Bronchial epithelial cell (primary cell): ENCODE measurements around the gene IL36RN. TPM values are rescaled to one million over a fixed set of nuclear protein-coding genes. Genes with fewer than 3 reads are reported as not detected.
A peak's percentile ranks its signal among the peaks of the same experiment; 100 is the strongest.

Experiments
- DNase-seq: peaks from one replicate; pipeline ENCODE4 v3.0.0-alpha.2; 2010; ENCODE audit warnings: low read depth
- FAIRE-seq: peaks from 2 replicates; lab custom pipeline; 2011; peaks lifted over from hg19 to GRCh38; lab: Jason Lieb, UNC
- H3K27me3 ChIP-seq: 2 replicates; pipeline ENCODE4 v1.5.1; 2011; ENCODE audit warnings: low read length; ENCODE audit not compliant: control insufficient read depth, insufficient read depth
- H3K36me3 ChIP-seq: 2 replicates; pipeline ENCODE4 v1.5.1; 2011; ENCODE audit warnings: low read length; ENCODE audit not compliant: control insufficient read depth, insufficient read depth
- H3K4me3 ChIP-seq: 2 replicates; pipeline ENCODE4 v1.5.1; 2011; ENCODE audit warnings: mild to moderate bottlenecking, low read depth, low read length, control low read depth
- total RNA-seq: library from RNA; depleted of rRNA; stranded (reverse); fragments of >200 nt; gene quantifications from 2 replicates; pipeline ENCODE4 v1.2.1, GENCODE V29; 2014
- TF ChIP-seq, protein P1 (sequence below): IDR thresholded peaks from 2 replicates; pipeline ENCODE4 v1.5.1; 2011; ENCODE audit warnings: mild to moderate bottlenecking, moderate library complexity, low read length, control low read depth, inconsistent platforms; ENCODE audit not compliant: insufficient read depth, severe bottlenecking

IL36RN gene
- total RNA-seq, 1 donor from 2014 or later, result 1.1 TPM

- no peaks in the 10 kb centered on the region for H3K36me3 ChIP-seq
- no peak for FAIRE-seq
- peak; percentile 21 for DNase-seq
- TF ChIP-seq, protein P1, sequence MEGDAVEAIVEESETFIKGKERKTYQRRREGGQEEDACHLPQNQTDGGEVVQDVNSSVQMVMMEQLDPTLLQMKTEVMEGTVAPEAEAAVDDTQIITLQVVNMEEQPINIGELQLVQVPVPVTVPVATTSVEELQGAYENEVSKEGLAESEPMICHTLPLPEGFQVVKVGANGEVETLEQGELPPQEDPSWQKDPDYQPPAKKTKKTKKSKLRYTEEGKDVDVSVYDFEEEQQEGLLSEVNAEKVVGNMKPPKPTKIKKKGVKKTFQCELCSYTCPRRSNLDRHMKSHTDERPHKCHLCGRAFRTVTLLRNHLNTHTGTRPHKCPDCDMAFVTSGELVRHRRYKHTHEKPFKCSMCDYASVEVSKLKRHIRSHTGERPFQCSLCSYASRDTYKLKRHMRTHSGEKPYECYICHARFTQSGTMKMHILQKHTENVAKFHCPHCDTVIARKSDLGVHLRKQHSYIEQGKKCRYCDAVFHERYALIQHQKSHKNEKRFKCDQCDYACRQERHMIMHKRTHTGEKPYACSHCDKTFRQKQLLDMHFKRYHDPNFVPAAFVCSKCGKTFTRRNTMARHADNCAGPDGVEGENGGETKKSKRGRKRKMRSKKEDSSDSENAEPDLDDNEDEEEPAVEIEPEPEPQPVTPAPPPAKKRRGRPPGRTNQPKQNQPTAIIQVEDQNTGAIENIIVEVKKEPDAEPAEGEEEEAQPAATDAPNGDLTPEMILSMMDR, result no peak
- H3K27me3 ChIP-seq, result no peaks in the 10 kb centered on the region
- H3K4me3 ChIP-seq, result no peak overlapping the region
These were observed 16.0 kb downstream of the IL36RN start for GRCh38 chr2:113075030-113075429.

- DNase-seq (no peak), FAIRE-seq (no peak)
- Histone ChIP-seq H3K27me3 (no peaks in the 10 kb centered on the region), H3K4me3 (no peak overlapping the region), H3K36me3 (no peaks in the 10 kb centered on the region)
- TF ChIP-seq, protein P1, result no peak
These were observed 16.6 kb downstream of the IL36RN start for GRCh38 chr2:113075600-113075999.

GRCh38 chr2:113076954-113077669 is 18.1 kb downstream of the IL36RN start:
- TF ChIP-seq, protein P1, result no peak
- no peaks in the 10 kb centered on the region for H3K36me3 ChIP-seq
- H3K4me3 ChIP-seq, result no peak overlapping the region
- DNase-seq (no peak), FAIRE-seq (peak; percentile 80)
- H3K27me3 ChIP-seq, result no peaks in the 10 kb centered on the region

GRCh38 chr2:113077921-113078320 is 18.9 kb downstream of the IL36RN start:
- peak; percentile 95 for FAIRE-seq
- H3K4me3 ChIP-seq, result no peak overlapping the region

GRCh38 chr2:113078350-113078839 is 19.4 kb downstream of the IL36RN start:
- Histone ChIP-seq H3K27me3 (no peaks in the 10 kb centered on the region), H3K36me3 (no peaks in the 10 kb centered on the region), H3K4me3 (no peak overlapping the region)
- peak; percentile 36 for FAIRE-seq
- DNase-seq, result peak; percentile 98
- TF ChIP-seq, protein P1, result no peak

More at GRCh38 chr2:113077921-113078320, 18.9 kb downstream of the IL36RN start:
- TF ChIP-seq, protein P1, result no peak
- no peaks in the 10 kb centered on the region for H3K36me3 ChIP-seq
- peak; percentile 96 for DNase-seq
- H3K27me3 ChIP-seq, result no peaks in the 10 kb centered on the region
